Measurements from ENCODE around the gene IGFALS.

IGFALS gene

GRCh38 chr16:1825381-1825863, 31.9 kb upstream of the IGFALS start:
- H3K9ac ChIP-seq (ENCODE audit: low read depth, low read length) = peak overlapping the region; percentile 78
- peaks cover 19% of the 10 kb centered on the region for H3K4me1 ChIP-seq (ENCODE audit: control insufficient read depth, insufficient read depth, low read length)
- H3K9me3 ChIP-seq (replicated peaks; ENCODE audit: low read length) = no peaks in the 10 kb centered on the region
- H3K36me3 ChIP-seq (ENCODE audit: insufficient read depth, low read length) = peaks cover 3% of the 10 kb centered on the region
- no peaks in the 10 kb centered on the region for H3K27me3 ChIP-seq (ENCODE audit: control insufficient read depth, insufficient read depth, low read length)
- H3K4me2 ChIP-seq (ENCODE audit: low read length) = peak overlapping the region; percentile 88
- H3K4me3 ChIP-seq (ENCODE audit: low read length) = peak overlapping the region; percentile 86

- no peak overlapping the region for H3K9ac ChIP-seq (ENCODE audit: low read depth, low read length)
- H3K27me3 ChIP-seq (ENCODE audit: control insufficient read depth, insufficient read depth, low read length) = no peaks in the 10 kb centered on the region
- no peak overlapping the region for H3K4me3 ChIP-seq (ENCODE audit: low read length)
- H3K4me2 ChIP-seq (ENCODE audit: low read length) = peak overlapping the region; percentile 10
- peaks cover 12% of the 10 kb centered on the region for H3K4me1 ChIP-seq (ENCODE audit: control insufficient read depth, insufficient read depth, low read length)
- H3K9me3 ChIP-seq (replicated peaks; ENCODE audit: low read length) = no peaks in the 10 kb centered on the region
- no peaks in the 10 kb centered on the region for H3K36me3 ChIP-seq (ENCODE audit: insufficient read depth, low read length)
These were observed 30.3 kb upstream of the IGFALS start for GRCh38 chr16:1823821-1824220.

GRCh38 chr16:1822801-1823200, 29.3 kb upstream of the IGFALS start:
- Histone ChIP-seq H3K4me1 (ENCODE audit: control insufficient read depth, insufficient read depth, low read length) (peaks cover 6% of the 10 kb centered on the region), H3K27me3 (ENCODE audit: control insufficient read depth, insufficient read depth, low read length) (no peaks in the 10 kb centered on the region), H3K4me3 (ENCODE audit: low read length) (no peak overlapping the region), H3K9ac (ENCODE audit: low read depth, low read length) (no peak overlapping the region), H3K9me3 (replicated peaks; ENCODE audit: low read length) (no peaks in the 10 kb centered on the region), H3K4me2 (ENCODE audit: low read length) (no peak overlapping the region), H3K36me3 (ENCODE audit: insufficient read depth, low read length) (peaks cover 4% of the 10 kb centered on the region)

GRCh38 chr16:1821861-1822611, 28.5 kb upstream of the IGFALS start:
- H3K27me3 ChIP-seq (ENCODE audit: control insufficient read depth, insufficient read depth, low read length) = no peaks in the 10 kb centered on the region
- no peak overlapping the region for H3K9ac ChIP-seq (ENCODE audit: low read depth, low read length)
- H3K36me3 ChIP-seq (ENCODE audit: insufficient read depth, low read length) = peaks cover 5% of the 10 kb centered on the region
- peaks cover 6% of the 10 kb centered on the region for H3K4me1 ChIP-seq (ENCODE audit: control insufficient read depth, insufficient read depth, low read length)
- H3K4me2 ChIP-seq (ENCODE audit: low read length) = no peak overlapping the region
- no peak overlapping the region for H3K4me3 ChIP-seq (ENCODE audit: low read length)
- no peaks in the 10 kb centered on the region for H3K9me3 ChIP-seq (replicated peaks; ENCODE audit: low read length)

GRCh38 chr16:1820946-1821290, 27.4 kb upstream of the IGFALS start:
- H3K4me3 ChIP-seq (ENCODE audit: low read length) = no peak overlapping the region
- peaks cover 12% of the 10 kb centered on the region for H3K36me3 ChIP-seq (ENCODE audit: insufficient read depth, low read length)
- no peak overlapping the region for H3K4me2 ChIP-seq (ENCODE audit: low read length)
- H3K9me3 ChIP-seq (replicated peaks; ENCODE audit: low read length) = no peaks in the 10 kb centered on the region
- H3K4me1 ChIP-seq (ENCODE audit: control insufficient read depth, insufficient read depth, low read length) = peaks cover 5% of the 10 kb centered on the region
- H3K9ac ChIP-seq (ENCODE audit: low read depth, low read length) = no peak overlapping the region
- no peaks in the 10 kb centered on the region for H3K27me3 ChIP-seq (ENCODE audit: control insufficient read depth, insufficient read depth, low read length)

- Histone ChIP-seq H3K9ac (ENCODE audit: low read depth, low read length) (no peak overlapping the region), H3K9me3 (replicated peaks; ENCODE audit: low read length) (no peaks in the 10 kb centered on the region), H3K36me3 (ENCODE audit: insufficient read depth, low read length) (peaks cover 12% of the 10 kb centered on the region), H3K27me3 (ENCODE audit: control insufficient read depth, insufficient read depth, low read length) (no peaks in the 10 kb centered on the region), H3K4me3 (ENCODE audit: low read length) (no peak overlapping the region), H3K4me1 (ENCODE audit: control insufficient read depth, insufficient read depth, low read length) (no peaks in the 10 kb centered on the region), H3K4me2 (ENCODE audit: low read length) (no peak overlapping the region)
These were observed 26.8 kb upstream of the IGFALS start for GRCh38 chr16:1820096-1820945.

GRCh38 chr16:1819611-1820010, 26.1 kb upstream of the IGFALS start:
- Histone ChIP-seq H3K36me3 (ENCODE audit: insufficient read depth, low read length) (peaks cover 12% of the 10 kb centered on the region), H3K9me3 (replicated peaks; ENCODE audit: low read length) (no peaks in the 10 kb centered on the region), H3K4me3 (ENCODE audit: low read length) (no peak overlapping the region), H3K4me2 (ENCODE audit: low read length) (no peak overlapping the region), H3K9ac (ENCODE audit: low read depth, low read length) (no peak overlapping the region), H3K4me1 (ENCODE audit: control insufficient read depth, insufficient read depth, low read length) (no peaks in the 10 kb centered on the region), H3K27me3 (ENCODE audit: control insufficient read depth, insufficient read depth, low read length) (no peaks in the 10 kb centered on the region)

- Histone ChIP-seq H3K36me3 (ENCODE audit: insufficient read depth, low read length) (peaks cover 12% of the 10 kb centered on the region), H3K9me3 (replicated peaks; ENCODE audit: low read length) (no peaks in the 10 kb centered on the region), H3K9ac (ENCODE audit: low read depth, low read length) (no peak overlapping the region), H3K27me3 (ENCODE audit: control insufficient read depth, insufficient read depth, low read length) (no peaks in the 10 kb centered on the region), H3K4me1 (ENCODE audit: control insufficient read depth, insufficient read depth, low read length) (no peaks in the 10 kb centered on the region), H3K4me3 (ENCODE audit: low read length) (no peak overlapping the region), H3K4me2 (ENCODE audit: low read length) (no peak overlapping the region)
These were observed 25.5 kb upstream of the IGFALS start for GRCh38 chr16:1818873-1819525.

- no peak overlapping the region for H3K9ac ChIP-seq (ENCODE audit: low read depth, low read length)
These were observed 24.8 kb upstream of the IGFALS start for GRCh38 chr16:1818204-1818872.

GRCh38 chr16:1817716-1818115, 24.2 kb upstream of the IGFALS start:
- no peak overlapping the region for H3K4me3 ChIP-seq (ENCODE audit: low read length)
- peaks cover 12% of the 10 kb centered on the region for H3K36me3 ChIP-seq (ENCODE audit: insufficient read depth, low read length)
- H3K4me2 ChIP-seq (ENCODE audit: low read length) = no peak overlapping the region
- no peak overlapping the region for H3K9ac ChIP-seq (ENCODE audit: low read depth, low read length)
- peaks cover 5% of the 10 kb centered on the region for H3K4me1 ChIP-seq (ENCODE audit: control insufficient read depth, insufficient read depth, low read length)
- no peaks in the 10 kb centered on the region for H3K27me3 ChIP-seq (ENCODE audit: control insufficient read depth, insufficient read depth, low read length)
- no peaks in the 10 kb centered on the region for H3K9me3 ChIP-seq (replicated peaks; ENCODE audit: low read length)

More at GRCh38 chr16:1818204-1818872, 24.8 kb upstream of the IGFALS start:
- Histone ChIP-seq H3K4me3 (ENCODE audit: low read length) (no peak overlapping the region), H3K27me3 (ENCODE audit: control insufficient read depth, insufficient read depth, low read length) (no peaks in the 10 kb centered on the region), H3K36me3 (ENCODE audit: insufficient read depth, low read length) (peaks cover 12% of the 10 kb centered on the region), H3K4me2 (ENCODE audit: low read length) (no peak overlapping the region), H3K9me3 (replicated peaks; ENCODE audit: low read length) (no peaks in the 10 kb centered on the region), H3K4me1 (ENCODE audit: control insufficient read depth, insufficient read depth, low read length) (no peaks in the 10 kb centered on the region)

- no peaks in the 10 kb centered on the region for H3K27me3 ChIP-seq (ENCODE audit: control insufficient read depth, insufficient read depth, low read length)
- no peak overlapping the region for H3K9ac ChIP-seq (ENCODE audit: low read depth, low read length)
- no peak overlapping the region for H3K4me2 ChIP-seq (ENCODE audit: low read length)
- no peaks in the 10 kb centered on the region for H3K9me3 ChIP-seq (replicated peaks; ENCODE audit: low read length)
- no peak overlapping the region for H3K4me3 ChIP-seq (ENCODE audit: low read length)
- H3K4me1 ChIP-seq (ENCODE audit: control insufficient read depth, insufficient read depth, low read length) = peaks cover 6% of the 10 kb centered on the region
- peaks cover 12% of the 10 kb centered on the region for H3K36me3 ChIP-seq (ENCODE audit: insufficient read depth, low read length)
These were observed 23.7 kb upstream of the IGFALS start for GRCh38 chr16:1817276-1817589.

Measured in skeletal muscle satellite cell (primary cell).